Measurements from ENCODE around the gene THSD7A. TPM values are rescaled to one million over a fixed set of nuclear protein-coding genes. Genes with fewer than 3 reads are reported as not detected.

The THSD7A gene
- total RNA-seq, 1 experiment from 2014 or later = 0.64 TPM

DNA sequence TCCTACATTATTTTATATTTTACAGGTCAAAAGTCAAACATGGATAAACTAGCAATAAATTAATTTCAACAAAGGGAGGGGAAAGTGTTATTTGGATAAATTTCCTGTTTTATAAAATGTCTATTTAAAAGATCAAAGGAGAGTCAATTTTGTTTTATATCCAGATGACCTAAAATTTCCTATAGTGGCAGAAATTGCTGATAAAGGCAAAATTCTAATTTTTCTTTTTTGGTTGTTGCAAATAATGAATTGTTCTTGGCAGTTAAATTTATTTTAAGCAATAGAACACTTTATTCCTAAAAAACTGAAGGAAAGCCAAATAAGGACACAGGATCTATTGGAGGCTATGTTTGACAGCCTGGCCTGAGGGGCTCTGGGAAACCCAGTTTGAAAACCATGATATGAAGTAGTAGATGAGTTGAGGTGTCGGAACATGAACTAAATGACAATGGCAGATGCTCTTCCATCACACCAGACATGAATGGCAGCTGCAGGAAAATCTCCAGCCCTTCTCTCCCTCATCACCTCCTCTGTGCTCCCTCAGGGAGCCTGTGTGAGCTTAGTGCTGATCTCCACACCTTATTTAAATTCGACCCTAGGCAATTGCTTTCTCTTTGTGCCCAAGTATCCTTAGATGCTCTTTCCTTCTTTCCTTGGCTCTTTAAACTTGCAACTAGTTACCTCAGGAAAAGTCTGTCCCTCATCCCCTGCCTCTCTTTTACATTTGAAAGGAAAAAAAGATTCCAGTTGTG, 395.0 kb downstream of the THSD7A start:
- Histone ChIP-seq H3K4me1 (ENCODE audit: insufficient read depth, low read length, poor library complexity, severe bottlenecking) (no peaks in the 10 kb centered on the region), H3K27ac (ENCODE audit: low read depth, low read length, poor library complexity, severe bottlenecking) (no peak overlapping the region), H3K27me3 (replicated peaks; ENCODE audit: insufficient read depth, low read depth, low read length, poor library complexity) (no peaks in the 10 kb centered on the region), H3K9me3 (ENCODE audit: low read depth, low read length, poor library complexity, severe bottlenecking) (no peaks in the 10 kb centered on the region), H3K4me3 (ENCODE audit: low read depth, low read length, poor library complexity, severe bottlenecking) (no peak overlapping the region), H3K36me3 (ENCODE audit: insufficient read depth, low read length, poor library complexity, severe bottlenecking) (no peaks in the 10 kb centered on the region)
- TF ChIP-seq CTCF (conservative IDR thresholded peaks at IDR 0.05; ENCODE audit: low read depth, low read length) (no peak), EZH2 (IDR thresholded peaks at IDR 0.05; ENCODE audit: borderline replicate concordance, low read depth, low read length, poor library complexity, severe bottlenecking) (no peak)
- BruUV-seq (replicated peaks) = no TSS peak
- no peak for DNase-seq (ENCODE audit: low spot score)
- ChIA-PET CTCF (no interaction called here), POLR2A (ENCODE audit: low non-redundant PET) (no interaction called here)
- intact Hi-C loops (cut with micrococcal nuclease; ENCODE audit: unreplicated experiment) = loop anchor here (10.0 kb wide), 1 partner anchor 308 kb away; no protein-coding TSS in a partner anchor

DNA sequence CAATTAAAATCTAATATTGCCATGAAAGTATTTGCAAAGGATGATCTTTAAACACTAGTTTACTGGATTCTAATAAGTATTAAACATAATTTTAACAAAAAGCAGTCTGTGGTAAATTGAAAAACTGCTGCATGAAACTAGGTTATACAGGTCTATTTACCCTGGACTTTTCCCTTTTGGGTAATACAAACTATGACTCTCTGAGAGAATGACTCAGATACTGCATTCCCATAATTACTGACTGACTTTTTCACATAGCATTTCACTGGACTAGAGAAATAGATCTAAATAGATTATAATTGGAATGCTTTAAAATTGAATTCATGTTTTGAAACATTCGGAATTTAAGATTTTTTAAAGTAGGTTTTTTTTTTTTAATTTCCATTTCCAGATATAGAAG, 395.7 kb downstream of the THSD7A start:
- H3K27me3 ChIP-seq (replicated peaks; ENCODE audit: insufficient read depth, low read depth, low read length, poor library complexity) = no peaks in the 10 kb centered on the region
- no peak for DNase-seq (ENCODE audit: low spot score)
- CTCF ChIA-PET = no interaction called here
- TF ChIP-seq CTCF (conservative IDR thresholded peaks at IDR 0.05; ENCODE audit: low read depth, low read length) (no peak), EZH2 (IDR thresholded peaks at IDR 0.05; ENCODE audit: borderline replicate concordance, low read depth, low read length, poor library complexity, severe bottlenecking) (no peak)
- no peak overlapping the region for H3K27ac ChIP-seq (ENCODE audit: low read depth, low read length, poor library complexity, severe bottlenecking)
- H3K4me3 ChIP-seq (ENCODE audit: low read depth, low read length, poor library complexity, severe bottlenecking) = no peak overlapping the region
- H3K9me3 ChIP-seq (ENCODE audit: low read depth, low read length, poor library complexity, severe bottlenecking) = no peaks in the 10 kb centered on the region
- intact Hi-C loops (cut with micrococcal nuclease; ENCODE audit: unreplicated experiment) = loop anchor here (10.0 kb wide), 1 partner anchor 308 kb away; no protein-coding TSS in a partner anchor
- POLR2A ChIA-PET (ENCODE audit: low non-redundant PET) = no interaction called here
- no TSS peak for BruUV-seq (replicated peaks)
- no peaks in the 10 kb centered on the region for H3K36me3 ChIP-seq (ENCODE audit: insufficient read depth, low read length, poor library complexity, severe bottlenecking)
- no peaks in the 10 kb centered on the region for H3K4me1 ChIP-seq (ENCODE audit: insufficient read depth, low read length, poor library complexity, severe bottlenecking)

- Histone ChIP-seq H3K4me3 (ENCODE audit: low read depth, low read length, poor library complexity, severe bottlenecking) (no peak overlapping the region), H3K27me3 (replicated peaks; ENCODE audit: insufficient read depth, low read depth, low read length, poor library complexity) (no peaks in the 10 kb centered on the region), H3K4me1 (ENCODE audit: insufficient read depth, low read length, poor library complexity, severe bottlenecking) (no peaks in the 10 kb centered on the region), H3K9me3 (ENCODE audit: low read depth, low read length, poor library complexity, severe bottlenecking) (no peaks in the 10 kb centered on the region), H3K36me3 (ENCODE audit: insufficient read depth, low read length, poor library complexity, severe bottlenecking) (no peaks in the 10 kb centered on the region), H3K27ac (ENCODE audit: low read depth, low read length, poor library complexity, severe bottlenecking) (no peak overlapping the region)
- ChIA-PET POLR2A (ENCODE audit: low non-redundant PET) (no interaction called here), CTCF (no interaction called here)
- TF ChIP-seq EZH2 (IDR thresholded peaks at IDR 0.05; ENCODE audit: borderline replicate concordance, low read depth, low read length, poor library complexity, severe bottlenecking) (no peak), CTCF (conservative IDR thresholded peaks at IDR 0.05; ENCODE audit: low read depth, low read length) (no peak)
- no TSS peak for BruUV-seq (replicated peaks)
- intact Hi-C loops (cut with micrococcal nuclease; ENCODE audit: unreplicated experiment) = loop anchor here (10.0 kb wide), 1 partner anchor 310 kb away; no protein-coding TSS in a partner anchor
- DNase-seq (ENCODE audit: low spot score) = no peak
These were observed 397.6 kb downstream of the THSD7A start for GRCh38 chr7:11434366-11434765.
